HG03521 (cell line): Measurements from ENCODE around the gene SCUBE1.
"Not testable (repeated sequence)": the region's sequence is repeated elsewhere in the genome, so short reads cannot be mapped to it uniquely, and the experiment has no call there.

Experiments
- ATAC-seq: cut with Tn5 transposase; IDR thresholded peaks from one replicate; pipeline ENCODE4 v1.9.1; 2021; ENCODE audit warnings: mild to moderate bottlenecking, moderate library complexity; ENCODE audit not compliant: unreplicated experiment

Gene SCUBE1

GRCh38 chr22:43288807-43289420 is 54.3 kb downstream of the SCUBE1 start:
- no peak for ATAC-seq

- no peak for ATAC-seq
These were observed 54.8 kb downstream of the SCUBE1 start for GRCh38 chr22:43288378-43288777.

DNA sequence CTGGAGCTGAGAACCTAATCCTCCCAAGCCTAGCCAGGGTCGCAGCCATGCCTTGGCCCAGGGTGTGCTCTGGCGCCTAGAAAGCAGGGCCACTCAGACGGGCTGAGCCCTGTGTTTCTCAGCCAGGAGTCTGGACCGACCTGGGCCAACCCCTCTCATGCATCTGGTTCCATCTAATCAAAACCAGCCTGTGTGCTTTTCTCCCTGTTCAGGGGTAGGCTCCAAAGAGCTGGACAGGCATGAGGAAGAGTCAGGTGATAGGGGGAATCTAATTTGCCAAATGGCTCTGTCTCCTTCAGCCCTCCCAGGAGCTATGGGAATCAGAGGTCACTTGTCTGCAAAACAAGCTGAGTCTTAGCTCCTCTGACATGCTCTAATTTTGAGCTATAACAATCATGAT is 55.7 kb downstream of the SCUBE1 start:
- no peak for ATAC-seq

DNA sequence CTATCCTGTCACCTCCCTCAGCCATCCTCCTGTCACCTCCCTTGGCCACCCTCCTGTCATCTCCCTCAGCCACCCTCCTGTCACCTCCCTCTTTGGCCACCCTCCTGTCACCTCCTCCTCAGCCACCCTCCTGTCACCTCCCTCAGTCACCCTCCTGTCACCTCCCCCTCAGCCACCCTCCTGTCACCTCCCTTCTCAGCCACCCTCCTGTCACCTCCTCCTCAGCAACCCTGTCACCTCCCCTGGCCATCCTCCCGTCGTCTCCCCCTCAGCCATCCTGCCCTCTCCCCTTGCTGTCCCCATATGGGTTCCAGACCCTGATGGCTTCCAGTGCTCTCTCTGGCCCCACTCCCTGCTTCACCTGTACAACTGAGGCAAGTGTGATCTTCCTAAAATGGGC is 61.8 kb downstream of the SCUBE1 start:
- no peak for ATAC-seq

GRCh38 chr22:43280523-43280886 is 62.7 kb downstream of the SCUBE1 start:
- ATAC-seq = not testable (repeated sequence)

- ATAC-seq = no peak
These were observed 63.2 kb downstream of the SCUBE1 start for GRCh38 chr22:43279867-43280522.

DNA sequence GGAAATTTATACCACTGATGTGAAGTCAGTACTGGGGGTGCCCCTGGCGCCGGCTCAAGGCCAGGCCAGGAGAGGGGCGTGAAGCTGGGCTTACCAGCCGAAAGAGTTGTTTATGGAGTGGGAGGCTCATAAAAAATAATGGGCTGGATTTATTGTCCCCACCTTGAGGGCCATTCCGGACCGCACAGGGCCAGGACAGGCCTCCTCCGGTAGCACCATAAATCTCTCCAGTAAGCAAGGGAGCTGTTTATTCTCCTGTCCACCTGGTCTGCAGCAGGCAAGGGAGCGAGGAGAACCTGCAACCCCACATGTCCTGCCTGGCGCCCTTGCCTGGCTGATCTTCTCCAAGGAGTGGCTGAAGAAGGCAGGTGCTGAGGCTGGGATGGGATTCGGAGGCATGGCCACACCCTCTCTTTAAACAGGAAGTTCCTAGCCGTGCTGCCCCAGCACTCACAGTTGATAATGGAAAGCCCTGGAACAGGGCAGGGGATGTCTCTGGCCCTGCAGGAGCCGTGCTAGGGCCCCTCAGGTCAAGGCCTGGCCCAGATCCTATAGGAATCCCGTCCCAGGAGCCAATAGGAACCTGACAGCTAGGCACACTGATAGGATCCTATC is 65.1 kb downstream of the SCUBE1 start:
- ATAC-seq = no peak

DNA sequence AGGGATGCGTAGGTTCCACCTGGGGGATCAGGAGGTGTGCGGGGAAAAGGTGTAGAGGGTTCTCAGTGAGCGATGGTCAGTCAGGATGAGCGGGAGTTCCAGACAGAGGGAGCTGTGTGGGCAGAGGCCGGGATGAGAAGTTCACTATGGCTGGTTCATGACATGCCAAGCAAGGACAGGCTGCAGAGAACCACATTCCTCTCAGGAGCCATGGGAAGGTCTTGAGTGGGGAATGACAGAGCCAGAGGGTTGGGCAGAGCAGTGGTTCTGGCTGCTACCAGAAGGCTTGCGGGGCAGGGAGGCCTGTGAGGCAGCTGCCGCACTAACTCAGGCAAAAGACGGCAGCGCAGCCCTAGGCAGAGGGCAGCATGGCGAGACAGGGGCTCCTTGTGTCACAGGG is 66.1 kb downstream of the SCUBE1 start:
- ATAC-seq = no peak

DNA sequence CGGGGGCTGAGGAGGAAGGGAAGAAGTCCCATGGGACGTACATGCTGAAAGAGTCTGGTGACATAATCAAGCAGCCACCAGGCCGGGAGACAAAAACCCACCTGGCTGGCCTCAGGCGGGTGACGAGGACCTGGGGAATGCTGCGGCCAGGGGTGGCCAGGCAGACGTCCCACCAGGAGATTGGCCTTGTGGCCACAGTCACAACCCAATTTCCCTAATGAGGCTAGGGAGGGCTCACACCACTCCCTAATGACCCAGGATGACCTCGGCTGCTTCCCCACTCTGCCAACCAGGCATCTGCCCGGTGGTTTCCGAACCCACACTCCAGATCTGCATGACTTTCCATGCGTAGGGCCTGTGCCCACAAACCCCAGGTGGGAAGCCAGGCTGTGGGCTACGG is 66.9 kb downstream of the SCUBE1 start:
- ATAC-seq = no peak

- no peak for ATAC-seq
These were observed 67.4 kb downstream of the SCUBE1 start for GRCh38 chr22:43275545-43276317.

- no peak for ATAC-seq
These were observed 68.5 kb downstream of the SCUBE1 start for GRCh38 chr22:43274595-43275240.

DNA sequence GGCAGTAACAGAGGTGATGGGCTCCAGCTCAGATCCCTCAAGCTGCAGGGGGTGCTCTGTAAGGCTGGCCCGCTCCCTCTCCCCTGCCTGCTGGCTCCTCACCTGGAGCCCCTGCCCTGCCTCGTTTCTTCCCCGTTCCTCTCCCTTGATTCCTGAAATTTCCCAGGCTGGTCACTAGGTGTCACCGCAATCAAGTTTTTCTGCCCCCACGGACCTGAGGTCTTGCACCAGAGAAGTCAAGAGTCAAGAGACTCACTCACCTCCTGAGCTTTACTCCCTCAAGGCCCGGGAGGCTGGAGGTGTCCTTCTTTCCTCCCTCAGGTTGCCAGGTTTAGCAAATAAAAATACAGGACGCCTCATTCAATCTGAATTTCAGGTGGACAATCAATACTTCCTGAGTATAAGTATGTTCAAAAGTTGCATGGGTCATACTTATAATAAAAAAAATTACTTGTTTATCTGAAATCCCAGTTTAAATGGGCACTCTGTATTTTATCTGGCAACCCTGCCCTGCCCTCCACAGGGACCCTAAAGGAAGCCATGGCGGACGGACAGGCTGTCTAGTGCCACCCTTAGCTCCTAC is 69.2 kb downstream of the SCUBE1 start:
- no peak for ATAC-seq

DNA sequence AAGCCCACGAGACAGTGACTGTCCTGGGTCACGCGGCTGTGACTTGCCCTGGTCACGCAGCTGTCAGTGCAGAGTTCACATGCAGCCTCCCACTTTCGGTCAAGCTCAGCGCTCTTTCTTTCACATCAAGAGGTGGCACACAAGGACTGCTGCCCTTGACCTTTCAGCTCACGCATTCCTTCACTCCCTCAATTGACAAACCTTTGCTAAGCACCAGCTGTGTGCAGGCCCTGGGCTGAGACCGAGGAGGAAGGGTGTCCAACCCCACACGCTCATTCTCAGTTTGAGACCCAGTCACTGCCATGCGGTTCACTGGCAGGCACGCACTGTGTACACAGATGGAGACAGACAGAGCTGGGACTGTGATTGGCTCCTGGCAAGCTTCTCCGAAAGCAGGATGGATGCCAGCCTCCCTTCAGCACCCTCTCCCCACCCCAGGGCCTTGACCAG is 70.3 kb downstream of the SCUBE1 start:
- ATAC-seq = no peak

GRCh38 chr22:43272301-43272700 is 70.9 kb downstream of the SCUBE1 start:
- ATAC-seq = no peak

- ATAC-seq = no peak
These were observed 72.2 kb downstream of the SCUBE1 start for GRCh38 chr22:43270949-43271348.

DNA sequence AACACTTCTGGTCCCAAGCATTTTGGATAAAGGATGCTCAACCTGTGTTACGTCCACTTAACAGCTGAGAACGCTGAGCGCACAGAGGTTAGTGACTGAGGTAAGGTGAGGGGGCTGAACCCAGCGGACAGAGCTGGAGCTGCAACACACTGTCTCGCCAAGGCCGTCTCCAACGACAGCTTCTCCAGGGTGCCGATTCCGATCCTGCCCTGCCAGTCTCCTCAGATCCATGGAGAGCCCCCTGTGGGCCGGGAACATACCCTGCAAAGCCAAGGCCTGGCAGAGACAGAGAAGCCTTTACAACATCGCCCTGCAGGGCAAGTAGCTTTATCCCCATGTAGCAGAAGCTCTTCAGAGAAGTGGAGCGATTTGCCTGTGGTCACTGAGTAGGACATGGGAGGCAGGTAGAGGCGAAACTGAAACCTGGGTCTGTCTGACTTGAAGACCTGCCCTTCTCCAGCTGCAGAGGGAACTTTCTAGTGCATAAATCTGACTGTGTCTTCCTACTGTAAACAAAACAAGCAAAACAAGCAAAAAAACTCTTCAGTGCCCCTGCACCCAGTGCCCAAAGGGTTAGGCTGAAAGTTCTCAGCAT is 72.8 kb downstream of the SCUBE1 start:
- no peak for ATAC-seq

DNA sequence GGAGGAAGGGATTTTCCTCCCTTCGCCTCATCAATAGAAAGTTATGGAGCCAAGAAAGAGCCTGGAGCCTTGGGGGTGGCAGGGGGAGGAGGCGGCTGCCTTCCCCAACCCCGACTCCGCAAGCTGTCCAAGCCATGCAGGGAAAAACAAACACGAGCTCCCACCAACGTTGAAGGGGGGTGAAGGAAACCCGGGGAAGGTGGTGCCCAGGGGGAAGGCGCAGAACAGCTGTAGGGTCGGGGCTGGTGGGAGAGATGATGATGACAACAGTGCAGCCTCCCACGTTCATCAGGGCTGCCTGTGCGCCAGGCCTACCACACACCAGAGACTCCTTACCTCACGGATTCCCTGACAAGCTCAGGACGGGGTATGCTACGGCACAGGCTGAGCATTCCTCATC is 73.5 kb downstream of the SCUBE1 start:
- ATAC-seq = no peak

DNA sequence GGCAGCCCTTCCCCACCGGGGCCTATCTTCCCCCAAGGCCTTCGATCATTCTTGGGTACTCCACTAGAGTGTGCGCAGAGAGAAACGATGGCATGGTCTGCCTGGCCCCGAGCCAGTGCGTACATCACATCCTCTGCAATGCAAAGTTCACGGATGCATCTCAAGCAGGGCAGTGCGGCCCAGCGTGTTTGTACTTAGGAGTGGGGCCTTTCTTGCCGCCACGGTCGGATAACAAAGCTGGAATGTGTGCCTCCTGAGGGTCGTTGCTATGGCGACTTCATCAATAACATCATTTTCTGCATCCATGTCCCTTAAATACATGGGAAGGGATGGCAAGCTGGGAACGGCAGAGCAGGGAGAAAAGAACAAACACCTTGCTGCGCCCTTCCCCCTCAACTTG is 73.9 kb downstream of the SCUBE1 start:
- no peak for ATAC-seq

- no peak for ATAC-seq
These were observed 75.1 kb downstream of the SCUBE1 start for GRCh38 chr22:43267981-43268660.
